Stimulated activated CD4-positive, alpha-beta T cell treated with anti-CD3 and anti-CD28 coated beads, Interleukin-1b, Interleukin-23, amount 100 ng/mL, for 4 hours (primary cell): ENCODE data around the gene HDAC4.

Source experiments
- DNase-seq, 2 donors: peaks; one replicate each; pipeline ENCODE4 v3.0.0-alpha.2; 2020; ENCODE audit warnings: low read depth in 2 of 2

HDAC4 gene

GRCh38 chr2:239203443-239204135 is 197.2 kb downstream of the HDAC4 start:
- no peak for DNase-seq

DNA sequence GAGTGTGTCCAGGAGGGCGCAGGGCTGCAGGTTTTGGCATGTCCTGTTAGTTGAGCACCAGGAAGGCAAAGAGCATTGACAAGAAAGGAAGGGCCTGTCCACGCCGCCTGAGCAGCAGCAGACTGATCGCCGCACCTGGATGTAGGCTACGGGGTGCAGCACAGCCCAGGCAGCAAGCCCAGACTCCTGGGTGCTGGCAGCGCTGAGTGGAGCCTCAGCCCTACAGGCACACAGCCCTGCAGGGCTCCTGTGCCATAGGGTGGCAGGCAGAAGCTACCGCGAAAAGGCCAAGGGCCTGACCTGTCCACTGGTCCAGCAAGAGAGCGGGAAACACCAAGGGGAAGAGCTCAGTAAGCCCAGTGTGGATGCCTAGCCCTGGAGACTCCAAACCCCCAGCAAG is 198.0 kb downstream of the HDAC4 start:
- no peak for DNase-seq

GRCh38 chr2:239202343-239202742 is 198.5 kb downstream of the HDAC4 start:
- DNase-seq: no peak

- DNase-seq: no peak
Observed at GRCh38 chr2:239201884-239202283, 198.9 kb downstream of the HDAC4 start.

GRCh38 chr2:239201531-239201876 is 199.3 kb downstream of the HDAC4 start:
- no peak for DNase-seq

- DNase-seq: no peak
Observed at GRCh38 chr2:239200646-239201530, 199.9 kb downstream of the HDAC4 start.

DNA sequence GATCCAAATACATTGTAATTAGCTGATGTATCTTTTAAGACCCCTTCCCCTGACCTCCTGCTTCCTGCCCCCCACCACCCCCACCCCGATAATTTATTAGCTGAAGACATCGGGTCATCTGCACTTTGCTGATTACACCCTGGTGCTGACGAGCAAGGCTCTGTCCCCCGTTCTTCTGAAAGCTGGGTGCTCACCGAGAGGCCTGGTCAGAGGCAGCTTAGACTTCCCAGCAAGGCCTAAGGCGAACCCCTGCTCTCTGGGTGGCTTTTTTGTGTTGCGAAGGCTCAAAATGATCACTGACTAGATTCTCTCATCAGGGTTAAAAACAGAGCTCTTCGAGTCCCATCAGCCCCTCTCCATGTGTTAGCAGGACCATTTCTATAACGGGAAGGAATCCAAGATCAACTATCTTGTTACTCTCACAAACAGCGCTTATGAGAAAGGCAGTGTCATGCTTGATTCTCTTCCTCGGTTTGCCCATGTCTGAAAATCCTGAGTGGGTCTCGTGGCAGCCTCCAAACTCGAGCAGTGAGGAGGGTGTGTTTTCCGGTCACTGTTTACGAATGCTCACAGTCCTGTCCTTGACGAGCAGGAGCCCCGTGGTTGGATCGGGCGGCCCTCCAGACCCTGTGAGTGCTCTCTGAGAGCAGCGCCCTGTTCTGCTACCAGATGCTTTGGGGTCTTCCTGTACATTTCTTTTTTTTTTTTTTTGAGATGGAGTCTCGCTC is 201.6 kb downstream of the HDAC4 start:
- DNase-seq: no peak

- no peak for DNase-seq
Observed at GRCh38 chr2:239198221-239198620, 202.6 kb downstream of the HDAC4 start.

DNA sequence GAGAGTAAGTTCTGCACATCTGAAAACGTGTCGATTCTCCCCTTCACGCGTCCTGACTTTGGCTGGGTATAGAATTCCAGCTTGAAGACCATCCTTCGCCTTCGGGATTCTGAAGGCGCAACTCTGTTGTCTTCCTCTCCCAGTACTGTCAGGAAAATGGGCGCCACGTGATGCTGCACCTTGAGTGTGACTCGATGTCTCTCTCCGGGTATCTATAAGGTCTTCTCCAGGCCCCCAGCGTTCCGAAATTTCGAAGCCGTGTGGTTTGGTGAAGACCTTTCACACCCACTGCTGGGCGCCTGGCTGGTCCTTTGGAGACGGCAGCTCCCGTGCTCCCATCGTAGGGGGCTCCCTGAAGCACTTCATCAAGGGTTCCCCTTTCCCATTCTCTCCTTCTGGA is 203.7 kb downstream of the HDAC4 start:
- no peak for DNase-seq

DNA sequence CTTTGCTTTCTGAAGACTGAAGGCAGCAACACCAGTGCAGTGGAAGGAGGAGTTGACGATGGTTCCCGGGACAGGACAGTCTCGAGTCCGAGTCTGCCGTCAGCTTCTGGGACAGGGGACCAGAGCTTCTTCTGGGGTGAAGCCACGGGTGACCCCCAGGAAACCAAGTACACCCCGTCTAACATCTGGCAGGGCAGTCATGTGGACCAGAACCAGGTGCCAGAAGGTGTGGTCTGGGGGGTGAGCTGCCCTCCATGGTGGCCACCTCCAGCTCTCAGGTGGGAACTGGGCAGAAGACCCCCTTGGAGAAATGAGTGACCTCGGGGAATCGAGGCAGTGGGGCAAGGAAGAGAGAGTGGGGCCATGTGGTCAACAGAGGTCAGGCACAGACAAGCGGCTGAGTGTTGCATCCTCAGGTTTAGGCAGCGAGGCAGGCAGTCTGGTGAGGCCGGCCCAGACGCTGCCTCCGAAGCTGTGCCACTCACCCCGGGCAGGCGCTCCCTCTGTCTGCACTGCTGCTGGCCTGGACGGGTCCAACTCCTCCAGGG is 204.3 kb downstream of the HDAC4 start:
- DNase-seq: no peak

DNA sequence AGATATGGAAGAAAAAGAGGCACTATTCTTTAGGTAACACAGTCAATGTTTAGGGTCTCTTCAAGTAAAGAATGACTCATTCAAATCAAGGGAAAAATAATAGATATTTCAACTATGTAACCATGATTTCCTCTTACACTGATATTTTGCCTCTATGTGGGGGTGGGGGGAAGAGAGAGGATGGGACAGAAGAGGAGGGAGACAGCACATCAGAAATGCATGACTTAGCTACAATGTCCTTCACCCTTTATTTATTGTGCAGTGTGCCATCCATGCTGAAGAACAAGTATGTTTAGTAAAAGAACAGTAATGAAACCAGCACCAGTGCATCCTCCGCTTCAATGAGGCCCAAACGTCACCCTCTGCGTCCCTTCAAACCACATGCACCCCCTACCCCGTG is 204.8 kb downstream of the HDAC4 start:
- DNase-seq: no peak

- no peak for DNase-seq
Observed at GRCh38 chr2:239195318-239195871, 205.4 kb downstream of the HDAC4 start.

DNA sequence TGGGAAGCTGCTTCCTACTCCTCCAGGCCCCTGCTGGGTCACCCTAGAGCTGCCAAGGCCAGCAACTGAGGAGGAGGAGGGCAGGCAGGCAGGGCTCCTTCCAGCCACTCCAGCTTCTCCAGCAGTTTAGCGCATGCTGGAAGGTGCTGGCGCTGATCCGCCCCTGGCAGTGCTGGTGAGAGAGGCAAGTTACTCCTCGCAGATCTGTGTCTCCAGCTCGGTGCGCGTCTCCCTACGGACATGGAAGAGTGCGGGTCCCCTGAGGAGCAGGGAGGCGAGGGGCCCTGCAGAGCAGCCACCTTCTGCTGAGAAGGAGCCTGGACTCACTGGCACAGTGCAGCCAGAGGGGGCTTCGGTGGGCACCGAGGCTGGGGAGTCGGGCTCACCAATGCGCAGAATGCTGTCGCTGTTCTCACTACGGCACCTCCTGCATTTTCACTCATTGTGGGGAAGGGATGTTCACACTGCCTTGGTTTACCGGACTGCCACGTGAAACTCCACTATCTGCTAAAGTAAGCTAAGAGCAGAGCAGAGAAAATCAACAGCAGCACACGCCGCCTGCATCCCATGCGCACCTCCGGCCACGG is 206.0 kb downstream of the HDAC4 start:
- no peak for DNase-seq

- no peak for DNase-seq
Observed at GRCh38 chr2:239193925-239194677, 206.7 kb downstream of the HDAC4 start.

DNA sequence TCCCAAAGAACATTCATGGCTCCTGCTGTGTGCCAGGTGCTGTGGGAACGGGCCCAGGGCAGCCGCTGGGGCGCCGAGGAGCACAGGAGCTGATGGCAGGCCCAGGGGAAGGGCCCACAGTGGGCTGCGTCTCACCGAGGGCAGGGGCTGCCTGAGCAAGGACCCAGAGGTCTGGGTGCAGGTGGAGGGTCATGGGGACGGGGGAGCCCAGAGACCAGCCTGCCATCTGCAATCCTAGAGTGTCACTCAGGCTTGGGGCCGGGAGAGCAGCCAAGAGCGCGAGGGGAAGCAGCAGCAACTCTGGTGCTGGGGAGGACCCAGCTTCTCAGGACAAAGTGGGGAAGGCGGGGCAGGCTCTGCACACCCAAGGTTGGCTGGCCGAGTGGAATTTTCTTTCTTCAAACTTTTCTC is 207.4 kb downstream of the HDAC4 start:
- DNase-seq: no peak

- no peak for DNase-seq
Observed at GRCh38 chr2:239192975-239193374, 207.8 kb downstream of the HDAC4 start.

DNA sequence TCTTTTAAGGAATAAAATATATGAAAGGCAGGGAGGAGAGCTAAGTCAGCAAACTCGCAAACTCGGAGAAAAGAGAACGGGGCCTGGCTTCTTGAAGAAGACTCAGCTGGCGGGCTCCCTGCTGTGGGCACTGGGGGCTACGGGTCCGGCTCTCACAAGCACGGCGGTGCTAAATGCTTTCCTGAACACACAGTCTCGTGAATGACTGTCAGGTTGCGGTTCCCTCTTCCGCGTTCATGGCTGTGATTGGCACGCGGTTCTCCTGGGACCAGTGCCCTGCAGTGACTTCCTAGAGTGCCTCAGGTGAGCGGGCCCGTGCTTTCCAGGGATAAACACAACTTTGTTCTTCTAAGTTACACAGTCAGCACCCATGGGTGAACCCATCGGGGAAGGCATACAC is 208.4 kb downstream of the HDAC4 start:
- DNase-seq: no peak

DNA sequence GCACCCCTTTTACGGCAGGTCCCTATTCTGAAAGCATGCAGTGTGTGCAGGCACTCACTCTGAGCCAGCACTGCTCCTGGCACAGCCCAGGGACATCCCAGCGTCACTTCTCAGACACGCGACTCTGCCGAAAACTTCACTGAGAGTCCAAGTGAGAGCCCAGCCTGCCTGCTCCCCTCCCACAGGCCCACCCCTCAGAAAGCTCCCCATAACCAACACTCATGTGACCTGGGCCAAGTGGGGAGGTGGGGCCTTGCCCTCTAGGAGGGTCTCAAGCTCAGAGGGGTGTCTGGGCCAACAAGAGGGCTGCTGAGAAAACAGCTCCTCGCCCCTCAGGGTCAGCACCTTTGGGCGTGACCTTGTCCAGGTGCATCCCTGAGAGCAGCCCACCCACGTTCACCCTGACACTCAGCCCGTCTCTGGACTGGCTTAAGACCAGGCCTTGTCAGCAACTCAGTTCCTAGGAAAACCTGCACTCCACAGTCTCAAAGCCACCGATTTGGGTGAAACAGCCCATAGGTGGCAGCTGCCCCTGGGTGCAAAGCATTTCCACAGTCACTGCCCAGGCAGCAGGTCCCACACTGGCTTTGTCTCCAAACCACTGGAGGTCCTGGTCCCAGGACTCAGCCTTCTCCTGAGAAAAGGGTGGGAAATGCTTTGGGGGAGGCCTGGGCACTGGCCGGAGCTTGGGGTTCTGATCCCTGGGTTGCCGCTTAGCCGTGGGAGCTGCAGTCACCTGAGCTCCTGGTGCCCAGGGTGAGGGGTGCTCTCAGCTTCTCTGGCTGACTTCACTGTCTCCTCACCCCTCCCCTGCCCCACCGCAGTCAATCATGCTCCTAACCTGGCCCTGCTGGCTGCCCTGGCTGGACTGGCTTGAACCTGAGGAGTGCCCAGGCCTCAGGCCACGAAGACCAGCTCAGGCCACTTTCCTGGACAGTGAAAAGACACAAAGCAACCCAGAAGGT is 209.6 kb downstream of the HDAC4 start:
- no peak for DNase-seq

GRCh38 chr2:239190361-239190760 is 210.5 kb downstream of the HDAC4 start:
- DNase-seq: no peak

DNA sequence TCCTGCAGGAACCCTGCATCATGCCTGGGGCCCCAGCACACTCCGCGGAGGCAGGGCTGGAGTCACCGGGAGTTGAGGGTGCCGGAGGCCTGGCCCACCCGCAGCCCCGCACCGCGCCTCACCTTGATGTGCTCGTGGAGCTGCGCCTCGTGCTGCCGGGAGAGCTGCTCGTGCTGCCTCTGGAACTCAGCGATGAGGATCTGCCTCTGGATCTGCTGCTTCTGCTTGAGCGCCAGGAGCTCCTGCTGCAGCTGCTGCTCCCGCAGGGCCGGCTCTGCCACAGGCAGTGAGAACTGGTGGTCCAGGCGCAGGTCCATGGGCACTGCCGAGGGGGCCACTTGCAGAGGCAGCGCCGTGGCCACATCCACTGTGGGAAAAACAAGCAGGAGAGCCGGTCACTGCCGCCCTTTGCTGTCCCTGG is 211.1 kb downstream of the HDAC4 start:
- no peak for DNase-seq
